DOHH2 (cell line): ENCODE measurements around the gene LYRM4.

ENCODE experiments used
- CTCF ChIP-seq: fragments of 200-600 bp; sonication (generic); IDR thresholded peaks from one replicate; pipeline ENCODE4 v1.5.1; 2014; ENCODE audit warnings: antibody characterized with exemption, mild to moderate bottlenecking, low read depth, low read length; ENCODE audit not compliant: poor library complexity, severe bottlenecking
- EZH2phosphoT487 ChIP-seq: fragments of 200-600 bp; sonication (generic); IDR thresholded peaks from 2 replicates; pipeline ENCODE4 v1.6.1; 2017; ENCODE audit warnings: borderline replicate concordance, mild to moderate bottlenecking, antibody characterized with exemption, low read length, moderate library complexity, mixed read lengths

GRCh38 chr6:5081182-5081581 is 179.6 kb downstream of the LYRM4 start:
- TF ChIP-seq CTCF (no peak), EZH2phosphoT487 (no peak)
